ENCODE data around the gene CCND1.

CCND1 gene

GRCh38 chr11:69664103-69664775, 23.3 kb downstream of the CCND1 start:
- H3K27ac ChIP-seq (ENCODE audit: low read length): no peak overlapping the region
- H3K4me3 ChIP-seq (ENCODE audit: low read depth in 1 of 2, low read length in 2 of 2): no peak overlapping the region
- H3K36me3 ChIP-seq (ENCODE audit: control insufficient read depth in 1 of 2, insufficient read depth in 2 of 2, low read length in 2 of 2): peaks cover 11 to 45% of the 10 kb centered on the region in 2 donors
- H3K9me3 ChIP-seq (ENCODE audit: control insufficient read depth in 1 of 2, low read length in 2 of 2): no peaks in the 10 kb centered on the region
- no peaks in the 10 kb centered on the region for H3K4me1 ChIP-seq (ENCODE audit: control insufficient read depth in 1 of 2, insufficient read depth in 2 of 2, low read length in 2 of 2)
- H3K27me3 ChIP-seq (ENCODE audit: low read depth, low read length): no peaks in the 10 kb centered on the region

GRCh38 chr11:69664901-69665300, 23.9 kb downstream of the CCND1 start:
- no peaks in the 10 kb centered on the region for H3K9me3 ChIP-seq (ENCODE audit: control insufficient read depth in 1 of 2, low read length in 2 of 2)
- peaks cover under 1 to 1% of the 10 kb centered on the region in 2 donors for H3K4me1 ChIP-seq (ENCODE audit: control insufficient read depth in 1 of 2, insufficient read depth in 2 of 2, low read length in 2 of 2)
- no peak overlapping the region for H3K4me3 ChIP-seq (ENCODE audit: low read depth in 1 of 2, low read length in 2 of 2)
- H3K27me3 ChIP-seq (ENCODE audit: low read depth, low read length): no peaks in the 10 kb centered on the region
- H3K27ac ChIP-seq (ENCODE audit: low read length): no peak overlapping the region
- peaks cover 11 to 50% of the 10 kb centered on the region in 2 donors for H3K36me3 ChIP-seq (ENCODE audit: control insufficient read depth in 1 of 2, insufficient read depth in 2 of 2, low read length in 2 of 2)

- Histone ChIP-seq H3K9me3 (ENCODE audit: control insufficient read depth in 1 of 2, low read length in 2 of 2) (no peaks in the 10 kb centered on the region), H3K4me1 (ENCODE audit: control insufficient read depth in 1 of 2, insufficient read depth in 2 of 2, low read length in 2 of 2) (peaks cover 7 to 9% of the 10 kb centered on the region in 2 donors), H3K27ac (ENCODE audit: low read length) (no peak overlapping the region), H3K36me3 (ENCODE audit: control insufficient read depth in 1 of 2, insufficient read depth in 2 of 2, low read length in 2 of 2) (peaks cover 11 to 52% of the 10 kb centered on the region in 2 donors), H3K27me3 (ENCODE audit: low read depth, low read length) (no peaks in the 10 kb centered on the region), H3K4me3 (ENCODE audit: low read depth in 1 of 2, low read length in 2 of 2) (no peak overlapping the region)
These were observed 24.7 kb downstream of the CCND1 start for GRCh38 chr11:69665669-69666068.

GRCh38 chr11:69666261-69666660, 25.3 kb downstream of the CCND1 start:
- H3K4me3 ChIP-seq (ENCODE audit: low read depth in 1 of 2, low read length in 2 of 2): no peak overlapping the region
- H3K36me3 ChIP-seq (ENCODE audit: control insufficient read depth in 1 of 2, insufficient read depth in 2 of 2, low read length in 2 of 2): peaks cover 11 to 58% of the 10 kb centered on the region in 2 donors
- H3K9me3 ChIP-seq (ENCODE audit: control insufficient read depth in 1 of 2, low read length in 2 of 2): no peaks in the 10 kb centered on the region
- peaks cover 7 to 9% of the 10 kb centered on the region in 2 donors for H3K4me1 ChIP-seq (ENCODE audit: control insufficient read depth in 1 of 2, insufficient read depth in 2 of 2, low read length in 2 of 2)
- no peak overlapping the region for H3K27ac ChIP-seq (ENCODE audit: low read length)
- H3K27me3 ChIP-seq (ENCODE audit: low read depth, low read length): no peaks in the 10 kb centered on the region

- H3K27me3 ChIP-seq (ENCODE audit: low read depth, low read length): no peaks in the 10 kb centered on the region
- no peak overlapping the region for H3K4me3 ChIP-seq (ENCODE audit: low read depth in 1 of 2, low read length in 2 of 2)
- peaks cover 18 to 65% of the 10 kb centered on the region in 2 donors for H3K36me3 ChIP-seq (ENCODE audit: control insufficient read depth in 1 of 2, insufficient read depth in 2 of 2, low read length in 2 of 2)
- H3K9me3 ChIP-seq (ENCODE audit: control insufficient read depth in 1 of 2, low read length in 2 of 2): no peaks in the 10 kb centered on the region
- no peak overlapping the region for H3K27ac ChIP-seq (ENCODE audit: low read length)
- peaks cover 7 to 9% of the 10 kb centered on the region in 2 donors for H3K4me1 ChIP-seq (ENCODE audit: control insufficient read depth in 1 of 2, insufficient read depth in 2 of 2, low read length in 2 of 2)
These were observed 26.0 kb downstream of the CCND1 start for GRCh38 chr11:69666752-69667536.

- Histone ChIP-seq H3K27ac (ENCODE audit: low read length) (no peak overlapping the region), H3K4me1 (ENCODE audit: control insufficient read depth in 1 of 2, insufficient read depth in 2 of 2, low read length in 2 of 2) (peaks cover 7 to 9% of the 10 kb centered on the region in 2 donors), H3K4me3 (ENCODE audit: low read depth in 1 of 2, low read length in 2 of 2) (no peak overlapping the region), H3K36me3 (ENCODE audit: control insufficient read depth in 1 of 2, insufficient read depth in 2 of 2, low read length in 2 of 2) (peaks cover 20 to 72% of the 10 kb centered on the region in 2 donors), H3K9me3 (ENCODE audit: control insufficient read depth in 1 of 2, low read length in 2 of 2) (no peaks in the 10 kb centered on the region), H3K27me3 (ENCODE audit: low read depth, low read length) (no peaks in the 10 kb centered on the region)
These were observed 27.0 kb downstream of the CCND1 start for GRCh38 chr11:69667619-69668604.

GRCh38 chr11:69669486-69669885, 28.5 kb downstream of the CCND1 start:
- no peak overlapping the region for H3K27ac ChIP-seq (ENCODE audit: low read length)
- no peaks in the 10 kb centered on the region for H3K9me3 ChIP-seq (ENCODE audit: control insufficient read depth in 1 of 2, low read length in 2 of 2)
- no peak overlapping the region for H3K4me3 ChIP-seq (ENCODE audit: low read depth in 1 of 2, low read length in 2 of 2)
- H3K36me3 ChIP-seq (ENCODE audit: control insufficient read depth in 1 of 2, insufficient read depth in 2 of 2, low read length in 2 of 2): peaks cover 20 to 57% of the 10 kb centered on the region in 2 donors
- no peaks in the 10 kb centered on the region for H3K27me3 ChIP-seq (ENCODE audit: low read depth, low read length)
- H3K4me1 ChIP-seq (ENCODE audit: control insufficient read depth in 1 of 2, insufficient read depth in 2 of 2, low read length in 2 of 2): peaks cover 13 to 25% of the 10 kb centered on the region in 2 donors

GRCh38 chr11:69670158-69670845, 29.3 kb downstream of the CCND1 start:
- Histone ChIP-seq H3K4me3 (ENCODE audit: low read depth in 1 of 2, low read length in 2 of 2) (no peak overlapping the region), H3K27me3 (ENCODE audit: low read depth, low read length) (no peaks in the 10 kb centered on the region), H3K36me3 (ENCODE audit: control insufficient read depth in 1 of 2, insufficient read depth in 2 of 2, low read length in 2 of 2) (peaks cover 15 to 55% of the 10 kb centered on the region in 2 donors), H3K27ac (ENCODE audit: low read length) (no peak overlapping the region), H3K4me1 (ENCODE audit: control insufficient read depth in 1 of 2, insufficient read depth in 2 of 2, low read length in 2 of 2) (peaks cover 13 to 29% of the 10 kb centered on the region in 2 donors), H3K9me3 (ENCODE audit: control insufficient read depth in 1 of 2, low read length in 2 of 2) (no peaks in the 10 kb centered on the region)

GRCh38 chr11:69671734-69672465, 30.9 kb downstream of the CCND1 start:
- H3K36me3 ChIP-seq (ENCODE audit: control insufficient read depth in 1 of 2, insufficient read depth in 2 of 2, low read length in 2 of 2): peaks cover 9 to 46% of the 10 kb centered on the region in 2 donors
- no peaks in the 10 kb centered on the region for H3K9me3 ChIP-seq (ENCODE audit: control insufficient read depth in 1 of 2, low read length in 2 of 2)
- H3K27ac ChIP-seq (ENCODE audit: low read length): no peak overlapping the region
- no peaks in the 10 kb centered on the region for H3K27me3 ChIP-seq (ENCODE audit: low read depth, low read length)
- H3K4me3 ChIP-seq (ENCODE audit: low read depth in 1 of 2, low read length in 2 of 2): no peak overlapping the region
- H3K4me1 ChIP-seq (ENCODE audit: control insufficient read depth in 1 of 2, insufficient read depth in 2 of 2, low read length in 2 of 2): peaks cover 13 to 32% of the 10 kb centered on the region in 2 donors

- H3K9me3 ChIP-seq (ENCODE audit: control insufficient read depth in 1 of 2, low read length in 2 of 2): no peaks in the 10 kb centered on the region
- H3K27ac ChIP-seq (ENCODE audit: low read length): peak overlapping the region; percentile 80
- peaks cover 13 to 32% of the 10 kb centered on the region in 2 donors for H3K4me1 ChIP-seq (ENCODE audit: control insufficient read depth in 1 of 2, insufficient read depth in 2 of 2, low read length in 2 of 2)
- H3K4me3 ChIP-seq (ENCODE audit: low read depth in 1 of 2, low read length in 2 of 2): peak overlapping the region; percentile 96 to 100
- peaks cover 9 to 35% of the 10 kb centered on the region in 2 donors for H3K36me3 ChIP-seq (ENCODE audit: control insufficient read depth in 1 of 2, insufficient read depth in 2 of 2, low read length in 2 of 2)
- H3K27me3 ChIP-seq (ENCODE audit: low read depth, low read length): no peaks in the 10 kb centered on the region
These were observed 33.4 kb downstream of the CCND1 start for GRCh38 chr11:69674267-69674885.
